Islet precursor cell (in vitro differentiated cells): Measurements from ENCODE around the gene UBL7.
"Not testable (repeated sequence)": the region's sequence is repeated elsewhere in the genome, so short reads cannot be mapped to it uniquely, and the experiment has no call there.

Experiments used
- DNase-seq: peaks from one replicate; pipeline ENCODE4 v3.0.0-alpha.2; 2018

The UBL7 gene

GRCh38 chr15:74461847-74462511, 1.0 kb upstream of the UBL7 start:
- peak; percentile 38 for DNase-seq

- peak; percentile 26 for DNase-seq
These were observed 662 bp downstream of the UBL7 start for GRCh38 chr15:74460298-74460697.

GRCh38 chr15:74459798-74460197, 1.2 kb downstream of the UBL7 start:
- not testable (repeated sequence) for DNase-seq

GRCh38 chr15:74458473-74458872, 2.5 kb downstream of the UBL7 start:
- peak; percentile 9 for DNase-seq

- DNase-seq, result peak; percentile 29
These were observed 3.9 kb downstream of the UBL7 start for GRCh38 chr15:74457036-74457435.

GRCh38 chr15:74454764-74455500, 6.0 kb downstream of the UBL7 start:
- DNase-seq, result no peak

- DNase-seq, result peak; percentile 49
These were observed 6.8 kb downstream of the UBL7 start for GRCh38 chr15:74453925-74454763.

- DNase-seq, result peak; percentile 42
These were observed 8.8 kb downstream of the UBL7 start for GRCh38 chr15:74451861-74452835.

GRCh38 chr15:74451322-74451721, 9.6 kb downstream of the UBL7 start:
- DNase-seq, result peak; percentile 27

GRCh38 chr15:74449643-74450205, 11.2 kb downstream of the UBL7 start:
- DNase-seq, result peak; percentile 29

- peak; percentile 42 for DNase-seq
These were observed 11.9 kb downstream of the UBL7 start for GRCh38 chr15:74449095-74449494.

GRCh38 chr15:74445816-74446763, 14.9 kb downstream of the UBL7 start:
- DNase-seq, result peak; percentile 45

- no peak for DNase-seq
These were observed 16.6 kb downstream of the UBL7 start for GRCh38 chr15:74444106-74445062.

- DNase-seq, result no peak
These were observed 17.7 kb downstream of the UBL7 start for GRCh38 chr15:74443100-74443909.

- DNase-seq, result no peak
These were observed 18.4 kb downstream of the UBL7 start for GRCh38 chr15:74442604-74443003.

GRCh38 chr15:74442063-74442462, 18.9 kb downstream of the UBL7 start:
- DNase-seq, result no peak

- DNase-seq, result no peak
These were observed 19.6 kb downstream of the UBL7 start for GRCh38 chr15:74441248-74441941.

GRCh38 chr15:74438721-74439316, 22.1 kb downstream of the UBL7 start:
- peak; percentile 90 for DNase-seq
